ENCODE measurements around the gene NPLOC4.

The NPLOC4 gene

GRCh38 chr17:81514739-81515529 is 122.0 kb downstream of the NPLOC4 start:
- no peak for DNase-seq (ENCODE audit: low read depth)
- H3K4me3 ChIP-seq (ENCODE audit: low read depth, low read length) = no peak overlapping the region
- TF ChIP-seq CTCF (IDR thresholded peaks at IDR 0.05; ENCODE audit: control insufficient read depth, extremely low read depth, insufficient read depth) = no peak

DNA sequence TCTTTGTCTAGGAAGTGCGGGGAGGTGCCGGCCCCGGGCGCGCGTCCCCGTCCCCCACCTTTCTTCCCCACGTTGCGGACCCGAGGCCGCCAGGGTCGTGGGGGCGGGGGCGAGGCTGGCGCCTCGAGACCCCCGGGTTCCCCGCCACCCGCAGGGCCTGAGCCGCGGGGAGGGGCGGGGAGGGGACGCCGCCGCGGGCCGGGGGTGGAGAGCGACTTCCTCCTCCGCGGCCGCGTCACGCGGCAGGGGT is 122.5 kb downstream of the NPLOC4 start:
- no peak for TF ChIP-seq CTCF (IDR thresholded peaks at IDR 0.05; ENCODE audit: control insufficient read depth, extremely low read depth, insufficient read depth)
- DNase-seq (ENCODE audit: low read depth) = no peak
- H3K4me3 ChIP-seq (ENCODE audit: low read depth, low read length) = no peak overlapping the region

- TF ChIP-seq CTCF (IDR thresholded peaks at IDR 0.05; ENCODE audit: control insufficient read depth, extremely low read depth, insufficient read depth) = no peak
- no peak for DNase-seq (ENCODE audit: low read depth)
- no peak overlapping the region for H3K4me3 ChIP-seq (ENCODE audit: low read depth, low read length)
Measured at GRCh38 chr17:81513753-81514488, 123.0 kb downstream of the NPLOC4 start.

- DNase-seq (ENCODE audit: low read depth) = no peak
- TF ChIP-seq CTCF (IDR thresholded peaks at IDR 0.05; ENCODE audit: control insufficient read depth, extremely low read depth, insufficient read depth) = no peak
- peak overlapping the region; percentile 95 for H3K4me3 ChIP-seq (ENCODE audit: low read depth, low read length)
Measured at GRCh38 chr17:81513372-81513752, 123.5 kb downstream of the NPLOC4 start.

- H3K4me3 ChIP-seq (ENCODE audit: low read depth, low read length) = peak within 1 kb of the TSS; percentile 95
- peak; percentile 55 for DNase-seq (ENCODE audit: low read depth)
- no peak for TF ChIP-seq CTCF (IDR thresholded peaks at IDR 0.05; ENCODE audit: control insufficient read depth, extremely low read depth, insufficient read depth)
Measured at GRCh38 chr17:81512562-81513371, 124.1 kb downstream of the NPLOC4 start, which contains the start of gene ACTG1. TSS of gene ACTG1 (minus strand) at chr17:81512799. CDS start at chr17:81512354, 445 bp downstream.

DNA sequence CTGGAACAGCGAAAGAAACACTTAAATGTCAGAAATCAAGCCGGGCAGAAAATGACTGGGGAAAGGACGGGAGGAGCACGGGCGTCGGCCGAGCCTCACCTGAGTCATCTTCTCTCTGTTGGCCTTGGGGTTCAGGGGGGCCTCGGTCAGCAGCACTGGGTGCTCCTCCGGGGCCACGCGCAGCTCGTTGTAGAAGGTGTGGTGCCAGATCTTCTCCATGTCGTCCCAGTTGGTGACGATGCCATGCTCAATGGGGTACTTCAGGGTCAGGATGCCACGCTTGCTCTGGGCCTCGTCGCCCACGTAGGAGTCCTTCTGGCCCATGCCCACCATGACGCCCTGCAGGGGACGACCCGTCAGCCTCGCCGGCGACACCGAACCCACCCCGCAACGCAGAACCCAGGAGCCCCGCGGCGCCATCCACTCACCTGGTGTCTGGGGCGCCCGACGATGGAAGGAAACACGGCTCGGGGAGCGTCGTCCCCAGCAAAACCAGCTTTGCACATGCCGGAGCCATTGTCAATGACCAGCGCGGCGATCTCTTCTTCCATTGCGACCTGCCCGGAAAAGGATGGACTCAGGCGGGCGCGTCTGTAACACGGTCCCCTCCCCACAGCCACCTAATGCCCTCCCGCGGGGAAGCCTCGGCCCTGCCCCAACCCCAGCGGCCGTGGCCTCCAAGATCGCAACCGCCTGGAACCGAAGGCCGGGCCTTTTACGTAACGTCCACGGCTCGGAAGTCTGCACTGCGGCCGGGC is 124.9 kb downstream of the NPLOC4 start:
- H3K4me3 ChIP-seq (ENCODE audit: low read depth, low read length) = peak overlapping the region; percentile 95
- DNase-seq (ENCODE audit: low read depth) = no peak
- no peak for TF ChIP-seq CTCF (IDR thresholded peaks at IDR 0.05; ENCODE audit: control insufficient read depth, extremely low read depth, insufficient read depth)
